NCI-H1092 (cell line): ENCODE measurements around the gene AQP2.
A peak's percentile ranks its signal among the peaks of the same experiment; 100 is the strongest.
"Not testable (repeated sequence)": the region's sequence is repeated elsewhere in the genome, so short reads cannot be mapped to it uniquely, and the experiment has no call there.

ENCODE experiments used
- DNase-seq: peaks from one replicate; lab custom pipeline; 2025; lab: John Stamatoyannopoulos, UW

The AQP2 gene

DNA sequence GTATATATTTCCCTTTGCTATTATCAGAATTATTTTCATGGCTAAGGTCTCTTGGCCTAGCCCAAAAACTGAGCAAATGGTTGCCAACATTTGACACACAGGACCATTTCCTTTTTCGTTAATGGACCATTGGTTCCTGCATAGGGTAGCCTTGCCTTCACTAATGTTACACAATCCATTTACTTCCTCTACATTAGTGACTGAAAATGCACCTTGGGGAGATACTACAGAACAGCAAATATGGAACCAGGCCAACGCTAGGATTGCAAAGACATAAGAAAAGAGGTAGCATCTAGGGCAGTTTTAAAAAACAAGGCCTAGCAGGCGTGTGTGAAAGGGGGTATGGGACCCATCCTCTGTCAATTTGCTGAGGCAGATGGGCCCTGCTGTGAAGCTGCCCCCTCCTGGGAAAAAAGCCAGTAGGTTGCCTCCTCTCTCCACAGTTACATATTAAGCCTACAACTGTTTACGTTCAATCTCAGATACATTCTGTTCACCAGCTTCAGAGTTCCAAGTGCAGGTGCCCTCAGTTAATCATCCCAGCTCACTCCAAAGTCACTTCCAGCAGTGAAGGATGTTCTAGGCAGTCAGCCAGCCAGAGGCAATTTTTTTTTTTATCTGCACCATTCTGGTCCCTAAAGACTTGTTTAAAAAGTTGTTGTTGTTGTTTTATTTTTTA lies 37.2 kb downstream of the AQP2 start:
- DNase-seq = peak; percentile 42

DNA sequence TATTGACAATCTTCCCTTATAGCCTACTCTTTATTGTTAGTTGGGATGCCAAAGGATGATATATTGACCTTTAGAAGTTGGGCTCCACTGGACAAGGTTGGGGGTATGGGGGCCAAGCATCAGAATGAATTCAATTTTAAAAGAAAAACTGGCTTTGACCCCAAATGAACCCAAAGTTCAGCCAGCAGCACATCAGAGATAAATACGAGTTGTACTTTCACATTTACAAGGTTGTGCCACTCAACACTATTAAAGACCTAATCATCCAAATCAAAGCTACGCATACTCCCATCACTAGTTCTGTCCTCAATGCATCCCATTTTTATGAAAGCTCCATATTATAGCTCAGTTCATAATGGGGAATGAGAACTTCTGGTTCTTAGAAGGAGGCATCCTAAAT lies 38.9 kb downstream of the AQP2 start:
- not testable (repeated sequence) for DNase-seq

DNA sequence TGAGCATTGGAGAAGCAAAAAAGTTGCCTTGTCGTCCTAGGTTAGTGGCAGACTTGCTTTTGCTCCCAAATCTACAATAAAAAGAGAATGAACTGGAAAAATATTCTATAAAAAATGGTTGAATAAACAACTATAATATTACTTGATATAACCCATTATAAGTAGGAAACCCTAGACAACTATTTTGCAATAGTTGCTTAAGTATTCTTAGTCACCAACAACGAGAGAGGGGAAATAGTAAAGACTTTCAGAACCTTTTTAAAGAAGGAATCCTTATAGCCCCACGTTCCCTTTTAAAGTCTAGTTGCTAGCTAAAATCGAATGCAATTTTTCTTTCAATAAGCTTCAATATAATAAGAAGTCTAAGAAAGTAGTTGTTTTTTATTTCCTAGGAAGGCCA lies 39.7 kb downstream of the AQP2 start:
- DNase-seq = no peak

DNA sequence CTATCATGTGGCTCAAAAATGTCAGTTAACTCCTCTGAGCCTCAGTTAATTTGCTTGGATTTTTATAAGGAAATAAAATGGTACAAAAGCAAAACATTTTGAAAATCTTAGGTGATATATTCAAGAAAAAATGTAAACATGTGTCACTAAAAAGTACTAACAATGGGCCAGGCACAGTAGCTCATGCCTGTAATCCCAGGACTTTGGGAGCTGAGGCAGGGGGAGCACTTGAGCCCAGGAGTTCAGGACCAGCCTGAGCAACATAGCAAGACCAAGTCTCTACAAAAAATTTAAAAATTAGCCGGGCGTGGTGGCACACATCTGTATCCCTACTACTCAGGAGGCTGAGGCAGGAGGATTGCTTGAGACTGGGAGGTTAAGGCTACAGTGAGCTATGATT lies 47.9 kb downstream of the AQP2 start:
- no peak for DNase-seq

DNA sequence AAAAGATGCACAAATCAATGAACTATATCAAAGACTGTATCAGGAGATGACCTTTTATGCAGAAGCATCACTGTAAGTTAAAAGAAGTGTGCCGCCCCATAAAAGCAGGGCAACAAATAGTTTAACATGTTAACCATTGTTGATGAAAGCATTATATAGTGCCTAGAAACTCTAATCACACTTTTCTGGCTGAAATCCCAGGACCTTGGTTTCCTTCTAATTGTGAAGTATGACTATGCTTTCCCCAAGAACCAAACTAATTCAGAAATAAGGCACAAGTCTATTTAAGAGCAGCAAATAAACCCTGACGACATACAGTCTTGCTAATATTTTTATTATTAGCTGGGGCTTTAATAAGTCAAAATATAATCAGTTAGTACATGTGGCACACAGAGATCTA lies 53.1 kb downstream of the AQP2 start:
- no peak for DNase-seq

DNA sequence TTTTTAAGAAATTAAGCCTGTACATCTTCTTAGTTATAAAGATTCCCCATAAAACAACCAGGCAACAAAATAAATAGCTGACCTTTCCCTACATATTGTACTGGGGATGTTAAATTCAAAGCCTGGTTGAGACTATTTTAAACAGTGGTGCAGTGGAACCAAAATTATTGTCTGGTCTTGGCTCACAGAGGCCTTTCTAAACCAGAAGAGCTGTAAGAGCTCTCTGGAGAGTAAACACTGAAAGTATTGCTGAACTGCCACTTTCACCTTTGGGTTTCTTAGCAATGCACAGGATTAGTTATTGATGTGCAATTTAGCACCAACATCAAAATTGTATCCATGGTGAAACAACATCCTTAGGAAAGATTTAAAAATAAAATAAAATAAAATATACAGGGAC lies 54.2 kb downstream of the AQP2 start:
- DNase-seq = no peak

DNA sequence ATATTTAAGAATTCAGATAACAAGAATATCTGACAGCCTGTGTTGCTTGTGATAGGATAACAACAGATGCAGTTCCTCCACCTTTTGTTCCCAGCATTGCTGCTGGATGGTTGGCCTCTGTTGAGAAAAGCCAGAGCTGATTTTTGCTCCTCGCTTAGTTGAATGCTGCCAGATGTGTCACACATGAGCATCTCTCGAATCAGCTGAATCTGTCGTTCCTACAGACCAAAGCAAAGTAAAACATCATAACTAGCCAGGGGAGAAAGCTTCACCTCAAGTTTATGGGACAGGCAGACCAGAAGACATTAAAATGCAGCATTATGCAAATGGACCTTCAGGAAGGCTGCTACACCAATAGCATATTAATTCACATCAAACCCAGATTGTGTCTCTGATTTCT lies 54.6 kb downstream of the AQP2 start:
- no peak for DNase-seq

DNA sequence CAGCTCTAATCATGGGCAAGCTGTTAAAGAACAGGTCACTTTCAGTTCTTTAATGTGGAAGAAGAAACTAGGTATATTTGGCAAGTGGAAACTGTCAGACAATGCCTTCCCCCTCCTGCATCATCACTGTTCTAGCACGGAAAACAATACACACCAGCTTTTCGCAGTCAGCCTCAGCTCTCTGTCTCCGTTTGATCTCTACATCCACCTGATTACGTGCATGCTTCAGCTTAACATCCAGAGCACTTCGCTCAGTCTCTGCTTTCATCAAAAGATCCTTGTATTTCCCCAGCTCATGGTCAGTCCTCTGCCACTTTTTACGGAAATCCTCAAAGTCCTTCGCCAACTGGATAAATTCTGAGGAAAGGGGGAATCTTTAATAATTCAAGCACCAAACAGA lies 55.7 kb downstream of the AQP2 start:
- DNase-seq = no peak

DNA sequence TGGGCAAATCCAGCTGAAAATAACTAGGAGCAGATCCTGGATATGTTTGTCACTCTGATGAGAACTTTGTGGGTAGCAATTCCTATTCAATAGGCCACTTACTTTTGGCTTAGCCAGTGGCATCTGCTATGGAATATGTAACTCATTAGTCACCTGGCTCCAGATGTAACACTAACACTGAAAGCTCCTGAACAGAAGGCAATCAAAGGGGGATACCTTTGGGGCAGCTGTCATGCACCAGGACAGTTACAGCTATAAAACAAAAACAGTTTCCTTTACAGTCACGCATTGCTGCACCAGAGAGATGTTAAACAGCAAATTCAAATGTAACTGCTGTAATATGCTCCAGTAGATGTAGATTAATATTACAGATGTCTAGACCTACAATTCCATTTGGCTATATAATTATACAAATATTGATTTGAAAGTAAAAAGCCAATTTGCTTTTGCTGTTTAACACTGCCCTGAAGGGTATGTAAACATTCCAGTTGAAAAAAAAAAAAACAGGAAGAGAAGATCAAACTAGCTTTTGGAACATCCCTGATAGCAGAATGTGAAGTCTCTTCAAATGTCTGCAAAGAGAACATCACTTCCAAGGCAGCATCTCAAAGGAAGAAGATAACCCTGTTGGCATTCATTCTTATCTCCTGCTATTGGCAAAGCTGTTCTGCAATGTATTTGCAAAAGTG lies 56.4 kb downstream of the AQP2 start:
- no peak for DNase-seq
